GM12878 (cell line): ENCODE data around the gene SPRY4. TPM values are rescaled to one million over a fixed set of nuclear protein-coding genes. Genes with fewer than 3 reads are reported as not detected.

Experiments
- ATAC-seq: fragments of 200-7000 bp; cut with Tn5 transposase; 3 replicates; pipeline ENCODE4 v1.9.1; 2020; ENCODE audit warnings: mild to moderate bottlenecking, moderate library complexity
- BruUV-seq: library from RNA; stranded (reverse); fragments of 400-500 nt; replicated peaks from 2 replicates; lab custom pipeline; 2021; lab: Mats Ljungman, UMichigan
- CTCF ChIA-PET: fragments of 300-600 bp; sonication (Branson Sonifier 250); formaldehyde crosslinking; extraction: SDS; loops from one replicate; lab custom pipeline; 2021; ENCODE audit warnings: inconsistent platforms; lab: Yijun Ruan, JAX
- POLR2A ChIA-PET: fragments of 350-600 bp; formaldehyde crosslinking; extraction: SDS; loops from one replicate; lab custom pipeline; 2021; ENCODE audit warnings: inconsistent platforms; lab: Charles Lee
- RAD21 ChIA-PET: fragments of 300-600 bp; sonication (Branson Sonifier 250); formaldehyde crosslinking; loops from one replicate; lab custom pipeline; 2023; ENCODE audit warnings: antibody characterized with exemption; ENCODE audit not compliant: unreplicated experiment; lab: Charles Lee
- SMC1A ChIA-PET: fragments of 300-600 bp; sonication (Branson Sonifier 250); formaldehyde crosslinking; loops from one replicate; lab custom pipeline; 2023; ENCODE audit not compliant: unreplicated experiment, uncharacterized antibody; lab: Charles Lee
- DNase-seq: peaks from one replicate; pipeline ENCODE4 v3.0.0-alpha.2; 2011; ENCODE audit warnings: low read depth, low spot score
- FAIRE-seq: peaks from 3 replicates; lab custom pipeline; 2011; peaks lifted over from hg19 to GRCh38; lab: Jason Lieb, UNC
- H2AFZ ChIP-seq: 2 replicates; pipeline ENCODE4 v1.6.0; 2011; ENCODE audit warnings: low read depth, low read length, control low read depth; ENCODE audit not compliant: control insufficient read depth
- H3K27ac ChIP-seq: 2 replicates; pipeline ENCODE4 v1.5.1; 2011; ENCODE audit warnings: control low read depth; ENCODE audit not compliant: control insufficient read depth, insufficient read depth
- H3K27me3 ChIP-seq, 2 experiments: replicated peaks in 1 of 2; 2 replicates each; pipeline versions ENCODE4 v1.6.0 to v1.6.1; 2011; ENCODE audit warnings: low read length in 1 of 2; ENCODE audit not compliant: control insufficient read depth in 2 of 2, insufficient read depth in 2 of 2
- H3K36me3 ChIP-seq, 2 experiments: 2 replicates each; pipeline ENCODE4 v1.5.1; 2011; ENCODE audit warnings: low read length in 1 of 2; ENCODE audit not compliant: control insufficient read depth in 2 of 2, insufficient read depth in 2 of 2
- H3K4me1 ChIP-seq: 2 replicates; pipeline ENCODE4 v1.6.1; 2011; ENCODE audit warnings: mild to moderate bottlenecking, low read length, moderate library complexity, mixed read lengths; ENCODE audit not compliant: control insufficient read depth, insufficient read depth
- H3K4me2 ChIP-seq: 2 replicates; pipeline ENCODE4 v1.6.0; 2011; ENCODE audit warnings: control low read depth; ENCODE audit not compliant: control insufficient read depth, insufficient read depth
- H3K4me3 ChIP-seq: fragments of 200-600 bp; sonication (generic); 2 replicates; pipeline ENCODE4 v1.5.1; 2016
- H3K79me2 ChIP-seq: 2 replicates; pipeline ENCODE4 v1.6.0; 2011; ENCODE audit warnings: low read length; ENCODE audit not compliant: control insufficient read depth, insufficient read depth
- H3K9ac ChIP-seq: 2 replicates; pipeline ENCODE4 v1.8.0; 2011; ENCODE audit warnings: low read length, control low read depth, mixed read lengths; ENCODE audit not compliant: control insufficient read depth, insufficient read depth
- H3K9me3 ChIP-seq: replicated peaks from 3 replicates; pipeline ENCODE4 v1.5.1; 2011; ENCODE audit warnings: mild to moderate bottlenecking, low read length; ENCODE audit not compliant: control insufficient read depth, insufficient read depth
- H4K20me1 ChIP-seq: 2 replicates; pipeline ENCODE4 v1.6.0; 2011; ENCODE audit not compliant: control insufficient read depth, insufficient read depth
- BMI1 ChIP-seq: fragments of 450-650 bp; IDR thresholded peaks from 2 replicates; pipeline ENCODE4 v1.6.1; 2016; ENCODE audit warnings: mild to moderate bottlenecking, moderate library complexity, borderline replicate concordance
- BRCA1 ChIP-seq: IDR thresholded peaks from 2 replicates; pipeline ENCODE4 v1.6.1; 2011; ENCODE audit warnings: low read depth, low read length, improper control_type of control experiment
- CBX5 ChIP-seq: sonication (generic); IDR thresholded peaks from 2 replicates; pipeline ENCODE4 v1.6.1; 2016; ENCODE audit warnings: low read depth, moderate library complexity, mild to moderate bottlenecking, inconsistent platforms
- CHD1 ChIP-seq: IDR thresholded peaks from 2 replicates; pipeline ENCODE4 v1.6.1; 2012; ENCODE audit warnings: low read depth, low read length, improper control_type of control experiment
- CHD2 ChIP-seq: IDR thresholded peaks from 2 replicates; pipeline ENCODE4 v1.6.1; 2011; ENCODE audit warnings: low read depth, low read length, improper control_type of control experiment, borderline replicate concordance
- EP300 ChIP-seq, 2 experiments: fragments of 150-350 bp in 1 of 2; IDR thresholded peaks; 2 replicates each; pipeline ENCODE4 v1.6.1; 2011 to 2012; ENCODE audit warnings: low read depth in 2 of 2, low read length in 2 of 2, borderline replicate concordance in 1 of 2, improper control_type of control experiment in 1 of 2, inconsistent platforms in 1 of 2; ENCODE audit not compliant: control insufficient read depth in 1 of 2
- HDAC2 ChIP-seq: fragments of 200-600 bp; sonication (generic); IDR thresholded peaks from 2 replicates; pipeline ENCODE4 v1.6.1; 2017
- KAT2A ChIP-seq: conservative IDR thresholded peaks from 2 replicates; pipeline ENCODE4 v1.6.1; 2011; ENCODE audit warnings: low read depth, low read length; ENCODE audit not compliant: control insufficient read depth
- MAX ChIP-seq: IDR thresholded peaks from 2 replicates; pipeline ENCODE4 v1.6.1; 2012; ENCODE audit warnings: low read depth, low read length, improper control_type of control experiment
- NFXL1 ChIP-seq: fragments of 450-650 bp; IDR thresholded peaks from 2 replicates; pipeline ENCODE4 v1.6.1; 2017; ENCODE audit warnings: antibody characterized with exemption, mild to moderate bottlenecking, borderline replicate concordance
- NFYA ChIP-seq: IDR thresholded peaks from 2 replicates; pipeline ENCODE4 v1.6.1; 2011; ENCODE audit warnings: low read depth, mild to moderate bottlenecking, low read length, improper control_type of control experiment, borderline replicate concordance
- POLR2AphosphoS2 ChIP-seq: IDR thresholded peaks from 2 replicates; pipeline ENCODE4 v1.6.1; 2011; ENCODE audit warnings: low read depth, mild to moderate bottlenecking, low read length, improper control_type of control experiment, moderate library complexity
- POU2F2 ChIP-seq: IDR thresholded peaks from 3 replicates; pipeline ENCODE4 v1.6.1; 2011; ENCODE audit warnings: low read depth, mild to moderate bottlenecking, low read length, borderline replicate concordance
- RB1 ChIP-seq: fragments of 450-650 bp; formaldehyde crosslinking; IDR thresholded peaks from 2 replicates; pipeline ENCODE4 v1.6.1; 2017; ENCODE audit warnings: mild to moderate bottlenecking, borderline replicate concordance
- TCF7 ChIP-seq: IDR thresholded peaks from 2 replicates; pipeline ENCODE4 v1.6.1; 2014; ENCODE audit warnings: antibody characterized with exemption, borderline replicate concordance
- USF1 ChIP-seq: IDR thresholded peaks from 2 replicates; pipeline ENCODE4 v1.6.1; 2011; ENCODE audit warnings: borderline replicate concordance, low read depth, mild to moderate bottlenecking, moderate library complexity, mixed read lengths, low read length; ENCODE audit not compliant: insufficient read depth; ENCODE audit errors: extremely low read length
- ZBTB40 ChIP-seq: fragments of 450-650 bp; IDR thresholded peaks from 2 replicates; pipeline ENCODE4 v1.6.1; 2016; ENCODE audit warnings: mild to moderate bottlenecking, moderate library complexity, borderline replicate concordance
- ZNF384 ChIP-seq: IDR thresholded peaks from 2 replicates; pipeline ENCODE4 v1.6.1; 2012; ENCODE audit warnings: low read depth, mild to moderate bottlenecking, low read length, improper control_type of control experiment, borderline replicate concordance
- ZSCAN29 ChIP-seq: fragments of 450-650 bp; IDR thresholded peaks from 2 replicates; pipeline ENCODE4 v1.6.1; 2017; ENCODE audit warnings: mild to moderate bottlenecking, moderate library complexity
- WGBS: methylation state at CpG from one replicate; pipeline ENCODE4 v1.1.6; 2016; ENCODE audit warnings: low lambda C conversion rate; ENCODE audit not compliant: insufficient replicate concordance, insufficient coverage; ENCODE audit errors: missing lambda C conversion rate; 5-methylcytosine and 5-hydroxymethylcytosine counted together
- in situ Hi-C: fragments of 300-500 bp; cut with MboI; formaldehyde crosslinking; loops from 9 replicates; pipeline ENCODE4 v1.14.3; 2018; ENCODE audit warnings: mixed read lengths
- intact Hi-C: fragments of 100-400 bp; cut with micrococcal nuclease; formaldehyde crosslinking; loops from one replicate; pipeline ENCODE4 v1.14.2; 2022; ENCODE audit not compliant: unreplicated experiment
- polyA plus RNA-seq, 11 experiments: library from polyadenylated mRNA; depleted of rRNA in 4 of 11; unstranded in 6 of 11; stranded (reverse) in 5 of 11; fragments of >200 nt; fragmentation: Nextera tagmentation in 4 of 11; fragmentation: Illumina TruSeq in 1 of 11; extraction: Ambion mirVana in 4 of 11; extraction: Trizol in 1 of 11; gene quantifications; 1 replicate in 1 of 11; 2 replicates in 10 of 11; pipeline versions ENCODE4 v1.2.1 to v1.2.3, GENCODE V29; 2011 to 2016; ENCODE audit warnings: inconsistent platforms in 2 of 11, missing spikeins in 2 of 11, low read depth in 1 of 11
- total RNA-seq, 4 experiments: library from RNA; depleted of rRNA in 3 of 4; stranded (reverse); fragments of >200 nt in 3 of 4; fragmentation: Illumina TruSeq in 1 of 4; extraction: Trizol in 1 of 4; gene quantifications; 2 replicates each; pipeline versions ENCODE4 v1.2.1 to v1.2.3, GENCODE V29; 2013 to 2021

The SPRY4 gene
- total and polyA plus RNA-seq, 10 of the 15 experiments (the other 5 are each of a cell fraction or from before 2014, with no cell fraction given) = 0.04 to 1.4 (median 0.18) TPM; not detected in 1

GRCh38 chr5:142317173-142317572 is 7.6 kb downstream of the SPRY4 start:
- in situ Hi-C loops = no loop called here
- Histone ChIP-seq H2AFZ (no peak overlapping the region), H3K4me1 (peaks cover 19% of the 10 kb centered on the region), H3K79me2 (peaks cover 5% of the 10 kb centered on the region), H3K9me3 (no peaks in the 10 kb centered on the region), H4K20me1 (no peaks in the 10 kb centered on the region), H3K27me3 (no peaks in the 10 kb centered on the region), H3K4me2 (no peak overlapping the region), H3K4me3 (no peak overlapping the region), H3K36me3 (no peaks in the 10 kb centered on the region; a peak in 1 of 4 replicates), H3K27ac (no peak overlapping the region), H3K9ac (no peak overlapping the region)
- no peak for FAIRE-seq
- no TSS peak for BruUV-seq
- SMC1A ChIA-PET = no interaction called here
- RAD21 ChIA-PET = no interaction called here
- POLR2A ChIA-PET = interaction anchor here (1.2 kb wide), 1 partner anchor 40 kb away, joined by 4 read pairs; no protein-coding TSS in a partner anchor
- ATAC-seq = no peak
- CTCF ChIA-PET = interaction anchor here (0.6 to 1.5 kb wide), 2 partner anchors 13 to 232 kb away, joined by 3 to 4 read pairs; no protein-coding TSS in a partner anchor
- 60% methylated on average over 5 of the region's 5 CpGs for WGBS
- DNase-seq = no peak
- intact Hi-C loops = loop anchor here (5.0 kb wide), 1 partner anchor 230 kb away; no protein-coding TSS in a partner anchor
- TF ChIP-seq HDAC2 (no peak), ZNF384 (no peak), POU2F2 (no peak), EP300 (IDR thresholded peaks at IDR 0.05; ENCODE audit: borderline replicate concordance in 1 of 2, control insufficient read depth in 1 of 2, low read depth in 2 of 2, low read length in 2 of 2) (no peak), MAX (no peak), CBX5 (no peak), BRCA1 (no peak), KAT2A (no peak), BMI1 (no peak), USF1 (no peak), POLR2AphosphoS2 (no peak), RB1 (no peak), NFYA (no peak), NFXL1 (no peak), ZSCAN29 (no peak), TCF7 (no peak), CHD2 (no peak), CHD1 (no peak), ZBTB40 (no peak)
